Motor neuron (in vitro differentiated cells): ENCODE results near the gene RHBG. TPM values are rescaled to one million over a fixed set of nuclear protein-coding genes. Genes with fewer than 3 reads are reported as not detected.

Source experiments
- ATAC-seq, 8 experiments: fragments of 200-7000 bp; cut with Tn5 transposase; replicated peaks in 6 of 8; 2 replicates each; pipeline ENCODE4 v1.8.0; 2021; ENCODE audit warnings: mild to moderate bottlenecking in 8 of 8, moderate library complexity in 8 of 8
- H3K27ac ChIP-seq, 2 donors: fragments of 250-450 bp; sonication (Bioruptor Pico); 2 replicates each; pipeline ENCODE4 v1.9.0; 2021; ENCODE audit warnings: antibody characterized with exemption in 2 of 2, mild to moderate bottlenecking in 2 of 2, moderate library complexity in 1 of 2
- H3K4me1 ChIP-seq, 2 donors: fragments of 250-450 bp; sonication (Bioruptor Pico); replicated peaks in 1 of 2; 2 replicates each; pipeline ENCODE4 v1.6.1; 2021; ENCODE audit warnings: antibody characterized with exemption in 2 of 2, mild to moderate bottlenecking in 2 of 2, moderate library complexity in 1 of 2
- H3K4me3 ChIP-seq, 5 donors: fragments of 250-450 bp; sonication (Bioruptor Pico); 2 replicates each; pipeline ENCODE4 v1.9.0; 2021; ENCODE audit warnings: antibody characterized with exemption in 5 of 5, mild to moderate bottlenecking in 5 of 5, moderate library complexity in 4 of 5
- WGBS, 10 experiments: fragments of 450-650 bp; shearing (Covaris generic); methylation state at CpG; one replicate each; pipeline ENCODE4 v1.0.0; 2022; 5-methylcytosine and 5-hydroxymethylcytosine counted together
- in situ Hi-C, 9 experiments: fragments of 400-800 bp; cut with MboI; loops; one replicate each; pipeline ENCODE4 v1.15.0; 2021; ENCODE audit warnings: low sequenced_read_pairs in 9 of 9, low pct_unique_long_range_greater_than_20kb in 2 of 9; ENCODE audit not compliant: unreplicated experiment in 9 of 9
- total RNA-seq, 8 experiments: library from RNA; unstranded; fragments of 300-600 nt; gene quantifications; 2 replicates each; pipeline versions ENCODE4 v1.2.3 to v1.2.4, GENCODE V29; 2022

The RHBG gene
- total RNA-seq, 8 experiments from 2014 or later = 0.38 to 1.8 (median 0.50) TPM; not detected in 3

DNA sequence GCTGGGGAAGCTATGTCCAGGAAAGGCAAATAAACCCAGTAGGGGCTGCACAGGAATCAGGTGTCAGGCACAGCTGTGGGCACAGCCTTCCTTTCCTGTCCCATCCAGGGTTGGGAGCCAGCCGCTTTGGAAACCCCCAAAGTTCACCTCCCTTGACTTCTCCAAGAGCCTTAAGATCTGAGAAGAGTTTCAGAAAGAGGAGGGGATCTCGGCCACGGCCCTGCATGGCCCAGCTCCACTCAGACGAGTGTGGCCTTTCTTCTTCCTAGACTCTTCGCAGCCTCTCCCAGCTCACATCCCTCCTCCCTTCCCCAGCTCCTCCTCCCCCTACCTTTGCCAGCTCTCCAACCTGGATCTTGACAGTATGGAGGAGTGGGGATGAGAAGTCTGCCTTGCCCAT is 36.7 kb downstream of the RHBG start:
- 24 to 70% (median 49%) methylated on average over 1 to 4 of the region's 5 CpGs; no CpG with 5 or more reads in 3 of the 10 experiments for WGBS, 10 experiments
- in situ Hi-C loops = no loop called here
- Histone ChIP-seq H3K4me3 (no peak overlapping the region), H3K27ac (no peak overlapping the region), H3K4me1 (peaks cover 30 to 39% of the 10 kb centered on the region in 2 donors)
- ATAC-seq = peak in 2 of 8 experiments; percentile 1

DNA sequence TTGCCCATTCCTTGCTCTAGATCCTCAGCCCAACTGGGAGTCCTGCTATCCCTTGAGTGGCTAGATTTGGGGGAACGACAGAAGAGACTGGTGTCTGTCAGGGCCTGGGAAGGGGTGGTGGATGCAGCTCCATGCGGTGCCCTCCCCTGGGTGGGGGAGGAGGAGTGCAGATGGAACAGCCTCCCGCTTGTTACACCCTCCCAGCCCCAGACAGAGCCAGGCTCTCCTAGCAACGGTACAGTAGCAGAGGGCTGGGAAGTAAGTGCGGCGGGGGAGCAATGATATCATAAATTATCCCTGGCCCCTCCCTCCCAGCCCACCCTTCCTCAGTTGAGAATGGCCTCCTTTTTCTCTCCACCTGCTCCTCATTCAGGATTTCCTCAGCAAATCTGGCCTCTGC is 37.2 kb downstream of the RHBG start:
- WGBS, 10 experiments = 37 to 40% methylated on average over 1 to 2 of the region's 6 CpGs; no CpG with 5 or more reads in 8 of the 10 experiments
- in situ Hi-C loops = no loop called here
- peak in 7 of 8 experiments; percentile 35 to 88 (median 75) for ATAC-seq
- H3K27ac ChIP-seq = no peak overlapping the region
- H3K4me1 ChIP-seq = peaks cover 28 to 37% of the 10 kb centered on the region in 2 donors
- H3K4me3 ChIP-seq = no peak overlapping the region

DNA sequence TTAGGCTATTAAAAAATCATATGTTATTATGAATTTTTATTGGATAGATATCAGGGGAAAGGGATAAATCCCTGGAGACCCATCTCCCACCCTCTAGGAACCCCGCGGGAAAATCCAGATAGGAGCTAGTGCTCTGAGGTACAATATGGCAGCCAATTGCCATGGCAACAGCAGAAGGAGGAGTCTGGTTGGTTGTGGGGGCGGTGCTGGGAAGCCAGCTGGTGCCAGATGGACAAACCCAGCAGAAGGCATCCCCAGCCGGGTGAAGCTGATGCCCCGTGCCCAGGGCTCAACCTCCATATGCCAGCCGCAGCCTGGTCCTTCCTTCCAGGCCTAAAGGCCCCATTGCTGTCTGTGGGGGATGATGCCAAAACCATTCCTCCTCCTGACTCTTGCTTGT is 38.3 kb downstream of the RHBG start:
- ATAC-seq = peak in 4 of 8 experiments; percentile 20 to 50 (median 34)
- peaks cover 17 to 26% of the 10 kb centered on the region in 2 donors for H3K4me1 ChIP-seq
- 8 to 90% (median 56%) methylated on average over 2 to 5 of the region's 6 CpGs; no CpG with 5 or more reads in 5 of the 10 experiments for WGBS, 10 experiments
- no peak overlapping the region for H3K27ac ChIP-seq
- in situ Hi-C loops = no loop called here
- no peak overlapping the region for H3K4me3 ChIP-seq

DNA sequence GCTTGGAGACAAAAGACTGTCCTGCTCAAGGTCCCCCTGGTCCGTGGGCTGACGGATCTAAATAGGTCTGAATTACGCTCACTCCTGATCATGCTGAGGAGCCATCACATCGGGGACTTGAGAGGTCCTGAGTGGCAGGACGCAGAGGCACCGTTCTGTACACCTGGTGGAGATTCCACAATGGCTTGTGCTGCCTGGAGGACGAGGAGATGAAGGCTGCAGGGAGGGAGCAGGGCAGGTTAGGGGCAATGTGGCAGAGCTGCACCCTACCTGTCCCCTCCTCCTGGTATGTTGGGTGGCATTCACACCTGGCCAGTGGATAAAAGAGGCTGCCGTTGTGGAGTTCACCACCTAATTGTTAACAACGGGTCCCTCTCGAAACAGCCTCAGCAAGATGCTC is 38.7 kb downstream of the RHBG start:
- WGBS, 10 experiments = 32 to 79% (median 69%) methylated on average over 4 to 10 of the region's 10 CpGs; no CpG with 5 or more reads in 1 of the 10 experiments
- no peak for ATAC-seq
- Histone ChIP-seq H3K27ac (no peak overlapping the region), H3K4me1 (peaks cover 17 to 24% of the 10 kb centered on the region in 2 donors), H3K4me3 (no peak overlapping the region)
- in situ Hi-C loops = no loop called here

DNA sequence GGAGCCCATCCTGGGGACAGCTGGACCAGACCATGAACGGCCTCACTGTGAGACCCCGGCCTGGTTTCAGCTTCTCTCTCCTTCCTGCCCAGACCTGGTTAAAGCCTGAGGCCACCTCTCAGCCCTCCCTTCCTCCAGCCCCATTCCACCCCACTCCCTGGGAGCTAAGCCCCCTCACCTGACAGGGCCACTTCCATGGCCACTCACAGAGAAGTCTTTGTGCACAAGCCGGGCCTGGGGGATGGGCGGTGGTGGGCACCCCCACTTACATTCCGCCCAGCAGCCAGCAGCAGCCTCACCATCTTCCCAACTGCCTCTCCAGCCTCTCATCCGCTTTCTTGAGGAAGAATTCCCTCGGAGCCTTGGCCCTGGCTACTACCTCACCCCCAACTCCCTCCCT is 40.4 kb downstream of the RHBG start:
- 30 to 100% (median 62%) methylated on average over 1 to 6 of the region's 7 CpGs; no CpG with 5 or more reads in 4 of the 10 experiments for WGBS, 10 experiments
- no peak for ATAC-seq
- peaks cover 17 to 26% of the 10 kb centered on the region in 2 donors for H3K4me1 ChIP-seq
- H3K27ac ChIP-seq = no peak overlapping the region
- H3K4me3 ChIP-seq = no peak overlapping the region
- in situ Hi-C loops = no loop called here

DNA sequence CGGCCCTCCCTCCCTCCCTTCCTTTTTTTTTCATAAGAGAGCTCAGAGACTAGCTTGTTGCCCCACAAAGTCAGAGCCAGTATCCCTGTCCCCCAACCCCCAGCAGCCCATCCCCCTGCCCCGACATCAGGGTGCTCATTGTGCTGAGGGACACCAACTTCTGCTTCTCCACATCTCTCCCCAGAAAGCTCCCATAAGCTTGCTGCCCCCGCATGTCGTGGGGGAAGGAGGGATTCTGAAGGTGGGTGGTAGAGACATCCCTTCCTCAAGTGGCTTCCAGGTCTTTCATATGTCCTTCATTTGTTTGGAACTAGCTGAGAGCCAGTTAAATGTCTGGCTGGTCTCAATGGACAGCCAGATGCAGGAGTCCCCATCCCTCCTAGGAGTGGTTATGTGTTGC is 41.2 kb downstream of the RHBG start:
- Histone ChIP-seq H3K4me1 (peaks cover 17 to 26% of the 10 kb centered on the region in 2 donors), H3K4me3 (no peak overlapping the region), H3K27ac (no peak overlapping the region)
- no peak for ATAC-seq
- in situ Hi-C loops = no loop called here
- WGBS, 10 experiments = 63 to 85% methylated on average over 2 of the region's 4 CpGs; no CpG with 5 or more reads in 8 of the 10 experiments

DNA sequence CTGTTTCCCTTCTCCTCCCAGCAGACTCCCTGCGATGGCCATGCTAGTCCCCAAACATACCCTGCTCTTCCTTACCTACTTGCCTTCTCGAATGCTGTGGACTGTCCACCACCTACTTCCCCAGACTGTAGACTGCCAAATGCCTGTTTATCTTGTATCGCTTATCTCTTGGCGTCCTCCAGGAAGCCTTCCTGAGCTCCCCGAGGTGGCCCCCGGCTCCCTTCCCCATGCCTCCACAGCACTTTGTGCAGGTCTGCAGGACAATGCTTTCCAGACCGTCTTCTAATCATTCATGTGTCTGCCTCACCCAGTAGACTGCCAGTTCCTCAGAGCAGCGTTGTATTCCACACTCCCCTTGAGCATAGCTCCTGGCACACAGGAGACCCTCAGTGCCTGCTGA is 41.7 kb downstream of the RHBG start:
- WGBS, 10 experiments = 0 to 90% (median 50%) methylated on average over 1 to 8 of the region's 8 CpGs; no CpG with 5 or more reads in 3 of the 10 experiments
- Histone ChIP-seq H3K27ac (no peak overlapping the region), H3K4me1 (peaks cover 17 to 23% of the 10 kb centered on the region in 2 donors)

DNA sequence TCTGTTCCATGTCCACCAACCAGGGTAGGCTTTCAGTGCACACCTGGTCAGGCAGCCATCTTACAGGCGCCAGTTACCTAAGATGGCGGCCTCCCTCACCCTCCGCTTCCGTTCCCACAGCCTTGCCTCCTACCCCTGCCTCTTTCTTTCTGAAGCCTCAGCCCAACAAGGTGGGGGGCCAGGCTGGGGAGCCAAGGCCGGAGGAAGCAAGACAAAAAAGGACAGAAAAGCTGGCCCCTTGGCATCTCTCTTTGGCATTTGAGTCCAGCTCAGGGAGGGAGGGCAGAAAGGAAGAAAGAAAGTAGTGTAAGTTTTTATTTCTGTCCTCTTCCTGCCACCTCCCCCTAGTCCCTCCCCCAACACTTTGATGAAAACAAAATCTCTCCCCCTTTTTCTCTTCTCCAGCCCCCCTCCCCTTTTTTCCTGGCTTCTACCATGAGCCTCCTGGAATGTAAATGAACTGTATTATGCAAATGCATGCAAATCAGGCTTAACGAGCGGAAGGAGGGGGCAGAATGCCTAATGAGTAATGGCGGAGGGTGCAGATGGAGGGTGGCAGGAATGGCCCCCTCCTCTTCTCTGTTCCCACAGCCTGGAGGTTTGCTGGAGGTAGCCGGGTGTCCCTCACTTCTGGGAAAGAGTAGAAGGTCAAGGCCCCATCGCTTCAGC is 43.8 kb downstream of the RHBG start:
- in situ Hi-C loops = no loop called here
- Histone ChIP-seq H3K4me3 (no peak overlapping the region), H3K27ac (no peak overlapping the region), H3K4me1 (peaks cover 0 to 2% of the 10 kb centered on the region in 2 donors)
- WGBS, 10 experiments = 0 to 89% (median 52%) methylated on average over 1 to 9 of the region's 10 CpGs; no CpG with 5 or more reads in 1 of the 10 experiments
- peak in 3 of 8 experiments; percentile 22 to 40 (median 30) for ATAC-seq

More for the DNA sequence above, 41.7 kb downstream of the RHBG start:
- no peak for ATAC-seq
- in situ Hi-C loops = no loop called here
- no peak overlapping the region for H3K4me3 ChIP-seq

DNA sequence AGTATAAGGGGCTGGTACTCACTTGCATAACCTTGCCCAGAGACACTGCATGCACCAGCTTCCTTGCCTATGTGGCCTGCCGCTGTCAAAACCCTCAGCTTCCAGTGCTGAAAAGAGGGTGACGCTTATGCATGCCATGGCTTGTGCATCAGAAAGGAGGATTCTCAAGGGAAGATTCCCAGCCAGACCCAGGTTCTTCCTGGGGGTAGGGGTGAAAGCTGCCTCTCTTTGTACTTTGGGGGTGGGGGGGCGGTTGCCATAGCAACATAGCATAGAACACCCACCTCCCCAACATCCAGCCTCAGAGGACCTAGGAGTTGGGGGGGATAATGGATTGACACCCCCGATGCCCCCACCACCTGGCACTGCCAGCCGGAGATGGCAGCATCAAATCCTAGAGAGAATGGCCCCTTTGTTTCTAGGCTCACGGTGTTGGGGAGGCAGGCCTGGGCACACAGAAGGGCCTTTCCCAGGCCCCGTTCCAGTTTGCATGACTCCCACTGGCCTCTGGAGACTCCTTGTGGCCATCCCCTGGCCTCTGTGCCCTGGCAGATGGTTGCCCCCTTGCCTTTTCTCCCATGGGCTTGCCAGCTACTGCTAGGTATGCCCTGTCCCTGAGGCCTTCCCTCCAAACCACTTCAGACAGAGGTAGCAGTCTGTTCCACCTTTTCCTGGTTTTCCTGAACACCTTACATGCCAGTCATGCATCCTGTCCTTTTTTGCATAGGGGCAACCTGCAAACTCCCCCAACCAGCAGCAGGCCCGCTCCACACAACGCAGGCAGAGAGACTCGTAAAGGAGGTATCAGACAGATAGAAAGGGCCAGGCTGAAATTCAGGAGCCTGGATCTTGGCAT is 44.6 kb downstream of the RHBG start:
- WGBS, 10 experiments = 7 to 100% (median 25%) methylated on average over 1 to 5 of the region's 10 CpGs
- Histone ChIP-seq H3K27ac (no peak overlapping the region), H3K4me3 (no peak overlapping the region), H3K4me1 (peaks cover 0 to 2% of the 10 kb centered on the region in 2 donors)
- in situ Hi-C loops = no loop called here
- ATAC-seq = peak in 5 of 8 experiments; percentile 18 to 59 (median 48)

DNA sequence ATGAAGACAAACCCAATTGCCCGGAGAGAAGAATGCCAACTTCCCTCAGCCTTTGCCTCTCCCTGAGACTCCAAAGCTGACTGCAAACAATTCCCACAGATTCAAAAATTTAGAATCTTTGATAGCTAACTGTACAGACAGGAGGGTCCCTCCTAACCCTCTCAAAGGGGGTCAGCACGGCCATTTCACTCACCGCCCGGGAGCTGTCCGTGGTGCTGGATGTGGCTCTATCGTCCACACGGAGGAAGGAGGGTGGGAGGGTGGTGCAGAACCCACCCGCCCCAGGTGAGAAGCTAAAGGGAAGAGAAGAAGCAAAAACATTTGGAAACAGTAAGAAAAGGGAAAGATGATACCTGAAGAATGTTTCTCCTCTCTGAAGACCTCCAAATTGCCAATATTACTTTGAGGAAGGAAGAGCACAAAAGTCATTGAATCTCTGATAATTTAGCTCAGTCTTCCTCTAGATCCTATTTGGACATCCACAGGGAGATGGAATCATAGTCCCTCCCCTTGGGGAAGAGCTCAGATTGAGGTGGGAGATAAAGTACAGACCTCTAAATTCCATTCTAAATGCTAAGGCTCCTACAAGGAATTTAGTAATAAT is 45.6 kb downstream of the RHBG start:
- WGBS, 10 experiments = 0 to 42% (median 11%) methylated on average over 1 to 8 of the region's 8 CpGs; no CpG with 5 or more reads in 2 of the 10 experiments
- Histone ChIP-seq H3K4me1 (peaks cover 0 to 2% of the 10 kb centered on the region in 2 donors), H3K4me3 (no peak overlapping the region), H3K27ac (no peak overlapping the region)
- peak in 3 of 8 experiments; percentile 34 to 50 (median 44) for ATAC-seq
- in situ Hi-C loops = no loop called here

DNA sequence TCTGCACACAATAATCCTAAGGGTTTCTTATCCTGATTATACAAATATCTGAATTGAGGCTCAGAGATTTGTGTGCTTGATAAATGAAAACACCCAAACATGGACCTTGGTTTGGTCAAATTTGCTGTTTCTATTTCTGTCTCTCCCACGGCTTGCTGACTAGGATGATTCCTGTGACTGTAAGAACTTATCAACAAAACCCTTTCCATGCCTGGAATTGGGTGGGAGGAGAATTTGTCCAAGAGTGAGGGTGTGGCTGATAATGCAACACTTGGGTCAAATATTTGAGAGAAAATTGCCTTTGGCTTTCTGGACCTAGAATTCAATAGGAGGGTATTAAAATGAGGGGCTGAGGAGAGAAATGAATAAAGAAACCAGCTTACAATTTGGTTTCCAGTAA is 48.0 kb downstream of the RHBG start:
- Histone ChIP-seq H3K27ac (no peak overlapping the region), H3K4me1 (peaks cover 6 to 11% of the 10 kb centered on the region in 2 donors), H3K4me3 (no peak overlapping the region)
- in situ Hi-C loops = no loop called here
- 0 to 62% (median 28%) methylated on average over 1 of the region's 1 CpG; no CpG with 5 or more reads in 2 of the 10 experiments for WGBS, 10 experiments
- no peak for ATAC-seq

DNA sequence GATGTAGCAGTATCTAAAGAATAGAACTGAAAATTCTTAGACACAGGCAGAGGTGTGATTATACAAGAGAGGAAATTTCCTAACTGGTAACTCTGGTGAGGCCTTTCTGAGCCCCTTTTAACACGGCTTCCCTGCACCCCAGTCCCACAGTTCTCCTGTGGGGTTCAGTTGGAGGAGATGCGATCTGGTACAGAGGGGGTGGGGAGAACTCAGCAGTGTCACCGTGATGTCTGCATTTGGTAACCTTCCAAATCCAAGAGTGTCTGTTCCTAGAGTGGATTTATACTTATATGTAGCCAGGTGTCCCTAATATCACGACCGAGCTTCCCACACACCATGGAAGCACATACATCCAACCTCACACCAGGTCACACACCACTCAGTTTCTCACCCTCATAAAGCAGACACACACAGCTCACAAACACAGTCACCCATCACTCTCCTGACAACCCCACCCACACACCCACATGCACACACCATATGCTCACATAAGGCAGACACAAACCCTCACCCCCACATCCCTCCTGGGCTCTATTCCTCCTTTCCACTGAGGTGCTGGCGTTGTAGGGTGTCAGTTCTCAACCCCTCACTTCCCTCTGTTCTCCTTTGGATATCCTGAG is 48.5 kb downstream of the RHBG start:
- no peak for ATAC-seq
- Histone ChIP-seq H3K27ac (no peak overlapping the region), H3K4me1 (peaks cover 6 to 11% of the 10 kb centered on the region in 2 donors), H3K4me3 (no peak overlapping the region)
- 0 to 60% (median 36%) methylated on average over 1 to 6 of the region's 6 CpGs; no CpG with 5 or more reads in 2 of the 10 experiments for WGBS, 10 experiments
- in situ Hi-C loops = no loop called here
